BJ (cell line): ENCODE data around the gene PROX2. TPM values are rescaled to one million over a fixed set of nuclear protein-coding genes. Genes with fewer than 3 reads are reported as not detected.

ENCODE experiments used
- polyA plus RNA-seq: library from polyadenylated mRNA; depleted of rRNA; stranded (reverse); fragments of >200 nt; gene quantifications from 2 replicates; pipeline ENCODE4 v1.2.3, GENCODE V29; 2011; rRNA removed

The PROX2 gene
- polyA plus RNA-seq, 1 experiment, result not detected

Other genes with a start within 250 kb of the PROX2 start
- 38.8 and 52.7 TPM in 2 replicates for gene AREL1, start 163.1 kb downstream of the PROX2 start, polyA plus RNA-seq
- 30.6 and 70.2 TPM in 2 replicates for gene FCF1, start 163.0 kb downstream of the PROX2 start, polyA plus RNA-seq
- gene YLPM1, start 112.8 kb downstream of the PROX2 start, polyA plus RNA-seq, result 5.5 and 7.2 TPM in 2 replicates
- 125 and 150 TPM in 2 replicates for gene DLST, start 5.8 kb upstream of the PROX2 start, polyA plus RNA-seq
- gene RPS6KL1, start 47.1 kb upstream of the PROX2 start, polyA plus RNA-seq, result 1.4 and 2.8 TPM in 2 replicates
- 3.3 and 4.1 TPM in 2 replicates for gene PGF, start 79.5 kb upstream of the PROX2 start, polyA plus RNA-seq
- gene EIF2B2, start 126.8 kb upstream of the PROX2 start, polyA plus RNA-seq, result 78.0 and 79.8 TPM in 2 replicates
- gene MLH3, start 175.3 kb upstream of the PROX2 start, polyA plus RNA-seq, result 5.7 and 6.9 TPM in 2 replicates
- 9.0 and 17.7 TPM in 2 replicates for gene ACYP1, start 187.9 kb upstream of the PROX2 start, polyA plus RNA-seq
- gene ZC2HC1C, start 193.5 kb upstream of the PROX2 start, polyA plus RNA-seq, result 0.85 and 1.2 TPM in 2 replicates